Muscle of leg (tissue), 11 donors: Measurements from ENCODE around the gene DGKK. TPM values are rescaled to one million over a fixed set of nuclear protein-coding genes. Genes with fewer than 3 reads are reported as not detected.

Source experiments
- DNase-seq: peaks from one replicate; pipeline ENCODE4 v3.0.0; 2013
- H3K27ac ChIP-seq: one replicate; pipeline ENCODE4 v1.5.1; 2013; ENCODE audit warnings: mild to moderate bottlenecking, low read length, control low read depth
- H3K27me3 ChIP-seq: one replicate; pipeline ENCODE4 v1.6.1; 2013; ENCODE audit warnings: low read length; ENCODE audit not compliant: control insufficient read depth, insufficient read depth
- H3K36me3 ChIP-seq: one replicate; pipeline ENCODE4 v1.6.1; 2013; ENCODE audit warnings: low read length; ENCODE audit not compliant: control insufficient read depth, insufficient read depth
- H3K4me1 ChIP-seq: one replicate; pipeline ENCODE4 v1.6.1; 2013; ENCODE audit warnings: low read length; ENCODE audit not compliant: control insufficient read depth, insufficient read depth
- H3K4me3 ChIP-seq: one replicate; pipeline ENCODE4 v1.5.1; 2013; ENCODE audit warnings: low read length, control low read depth
- H3K9me3 ChIP-seq: replicated peaks from 2 replicates; pipeline ENCODE4 v1.6.1; 2013; ENCODE audit warnings: low read depth, low read length; ENCODE audit not compliant: control insufficient read depth
- WGBS: methylation state at CpG from one replicate; pipeline ENCODE4 v1.1.5; 2013; ENCODE audit warnings: missing lambda C conversion rate; ENCODE audit not compliant: insufficient coverage; 5-methylcytosine and 5-hydroxymethylcytosine counted together
- polyA plus RNA-seq, 8 donors: library from polyadenylated mRNA; unstranded; fragments of 120-200 nt; gene quantifications; one replicate each; pipeline versions ENCODE4 v1.2.1 to v1.2.3, GENCODE V29; 2013; ENCODE audit warnings: inconsistent platforms in 1 of 8, low replicate concordance in 1 of 8; ENCODE audit not compliant: insufficient read length in 8 of 8, insufficient read depth in 1 of 8
- total RNA-seq: library from RNA; stranded (reverse); fragments of 120-200 nt; gene quantifications from one replicate; pipeline ENCODE4 v1.2.4, GENCODE V29; 2013

The DGKK gene
- total and polyA plus RNA-seq, 9 donors = 0.01 to 0.03 TPM; not detected in 7

DNA sequence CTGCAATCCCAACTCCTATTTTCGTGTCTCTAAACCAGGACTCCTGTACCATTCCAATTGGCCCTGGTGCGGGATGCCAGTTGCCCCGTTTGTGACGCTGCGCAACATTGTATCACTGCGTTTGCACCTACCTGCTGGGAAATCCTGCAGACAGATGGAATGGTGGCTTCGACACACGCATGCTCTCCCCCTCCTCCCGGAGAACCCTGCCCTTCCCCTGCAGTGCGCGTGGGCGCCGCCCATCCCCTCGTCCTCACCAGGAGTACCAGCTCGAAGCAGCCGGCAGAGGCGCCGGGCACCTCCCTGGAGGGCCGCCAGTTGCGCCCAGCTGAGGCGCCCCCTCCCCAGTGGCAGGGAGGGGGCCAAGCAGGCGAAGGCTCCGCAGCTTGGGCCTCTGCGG, 1.4 kb downstream of the DGKK start:
- DNase-seq = no peak
- Histone ChIP-seq H3K4me3 (no peak overlapping the region), H3K27ac (no peak overlapping the region), H3K36me3 (no peaks in the 10 kb centered on the region), H3K9me3 (no peaks in the 10 kb centered on the region), H3K4me1 (peaks cover 13% of the 10 kb centered on the region), H3K27me3 (peaks cover 68% of the 10 kb centered on the region)
- 19% methylated on average over 24 of the region's 24 CpGs for WGBS

GRCh38 chrX:50459615-50460014, 11.0 kb downstream of the DGKK start:
- no CpG with 5 or more reads among the region's 1 CpG for WGBS
- no peak overlapping the region for H3K4me3 ChIP-seq
- no peaks in the 10 kb centered on the region for H3K9me3 ChIP-seq
- H3K27ac ChIP-seq = no peak overlapping the region
- no peaks in the 10 kb centered on the region for H3K4me1 ChIP-seq
- no peaks in the 10 kb centered on the region for H3K36me3 ChIP-seq
- H3K27me3 ChIP-seq = peaks cover 19% of the 10 kb centered on the region
- DNase-seq = no peak

GRCh38 chrX:50458483-50458882, 12.1 kb downstream of the DGKK start:
- Histone ChIP-seq H3K4me3 (no peak overlapping the region), H3K27me3 (peaks cover 19% of the 10 kb centered on the region), H3K9me3 (no peaks in the 10 kb centered on the region), H3K4me1 (no peaks in the 10 kb centered on the region), H3K36me3 (no peaks in the 10 kb centered on the region), H3K27ac (no peak overlapping the region)
- no peak for DNase-seq
- WGBS = no CpG with 5 or more reads among the region's 3 CpGs

DNA sequence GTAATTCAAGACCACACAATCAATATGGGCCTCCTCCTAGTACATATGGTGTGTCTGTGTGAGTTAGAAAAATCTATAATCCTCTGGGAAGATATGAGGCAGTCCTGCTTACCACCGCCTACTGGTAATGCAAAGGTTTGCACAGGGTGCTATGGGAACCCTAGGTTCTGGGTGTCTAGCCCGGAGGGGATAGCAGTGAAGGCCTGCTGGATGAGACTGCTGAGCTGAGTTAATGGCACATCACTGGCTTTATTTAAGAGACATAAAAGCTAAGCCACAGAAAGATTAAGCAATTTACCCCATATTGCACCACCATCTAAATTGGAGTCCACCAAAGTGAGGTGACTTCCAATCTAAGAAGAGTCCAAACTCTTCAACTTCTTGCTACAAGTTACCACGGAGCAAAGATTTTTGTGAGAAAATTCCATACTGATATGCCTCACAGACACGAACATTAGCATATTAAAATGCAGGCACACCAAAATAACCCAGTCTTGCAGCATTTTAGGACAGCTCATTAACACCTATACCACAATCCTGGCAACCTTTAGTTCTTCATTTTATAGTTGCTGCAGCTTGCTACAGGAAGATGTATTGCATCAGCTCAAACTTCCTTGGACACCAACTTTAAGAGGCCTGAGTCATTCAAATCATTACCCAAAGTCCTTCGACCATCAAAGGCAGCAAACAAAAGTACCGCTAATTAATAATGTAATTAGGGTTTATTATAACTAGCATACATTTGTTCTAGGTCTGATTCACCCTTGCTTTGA, 13.7 kb downstream of the DGKK start:
- Histone ChIP-seq H3K4me1 (no peaks in the 10 kb centered on the region), H3K4me3 (no peak overlapping the region), H3K27me3 (peaks cover 12% of the 10 kb centered on the region), H3K27ac (no peak overlapping the region), H3K9me3 (no peaks in the 10 kb centered on the region), H3K36me3 (no peaks in the 10 kb centered on the region)
- DNase-seq = no peak
- 90% methylated on average over 2 of the region's 6 CpGs for WGBS

- no peaks in the 10 kb centered on the region for H3K36me3 ChIP-seq
- H3K27me3 ChIP-seq = peaks cover 12% of the 10 kb centered on the region
- no peak overlapping the region for H3K4me3 ChIP-seq
- no peak for DNase-seq
- no peaks in the 10 kb centered on the region for H3K9me3 ChIP-seq
- H3K27ac ChIP-seq = no peak overlapping the region
- no peaks in the 10 kb centered on the region for H3K4me1 ChIP-seq
Measured at GRCh38 chrX:50452782-50453181, 17.8 kb downstream of the DGKK start.

- Histone ChIP-seq H3K4me1 (no peaks in the 10 kb centered on the region), H3K9me3 (no peaks in the 10 kb centered on the region), H3K36me3 (no peaks in the 10 kb centered on the region), H3K27ac (no peak overlapping the region), H3K27me3 (peaks cover 10% of the 10 kb centered on the region), H3K4me3 (no peak overlapping the region)
- no peak for DNase-seq
- WGBS = no CpG with 5 or more reads among the region's 1 CpG
Measured at GRCh38 chrX:50450324-50450723, 20.3 kb downstream of the DGKK start.

- WGBS = no CpG with 5 or more reads among the region's 2 CpGs
- Histone ChIP-seq H3K4me3 (no peak overlapping the region), H3K36me3 (no peaks in the 10 kb centered on the region), H3K4me1 (no peaks in the 10 kb centered on the region), H3K27ac (no peak overlapping the region), H3K9me3 (no peaks in the 10 kb centered on the region), H3K27me3 (peaks cover 8% of the 10 kb centered on the region)
- DNase-seq = no peak
Measured at GRCh38 chrX:50448565-50448964, 22.1 kb downstream of the DGKK start.

GRCh38 chrX:50447535-50447934, 23.1 kb downstream of the DGKK start:
- H3K27me3 ChIP-seq = peaks cover 11% of the 10 kb centered on the region
- no CpG with 5 or more reads among the region's 3 CpGs for WGBS

DNA sequence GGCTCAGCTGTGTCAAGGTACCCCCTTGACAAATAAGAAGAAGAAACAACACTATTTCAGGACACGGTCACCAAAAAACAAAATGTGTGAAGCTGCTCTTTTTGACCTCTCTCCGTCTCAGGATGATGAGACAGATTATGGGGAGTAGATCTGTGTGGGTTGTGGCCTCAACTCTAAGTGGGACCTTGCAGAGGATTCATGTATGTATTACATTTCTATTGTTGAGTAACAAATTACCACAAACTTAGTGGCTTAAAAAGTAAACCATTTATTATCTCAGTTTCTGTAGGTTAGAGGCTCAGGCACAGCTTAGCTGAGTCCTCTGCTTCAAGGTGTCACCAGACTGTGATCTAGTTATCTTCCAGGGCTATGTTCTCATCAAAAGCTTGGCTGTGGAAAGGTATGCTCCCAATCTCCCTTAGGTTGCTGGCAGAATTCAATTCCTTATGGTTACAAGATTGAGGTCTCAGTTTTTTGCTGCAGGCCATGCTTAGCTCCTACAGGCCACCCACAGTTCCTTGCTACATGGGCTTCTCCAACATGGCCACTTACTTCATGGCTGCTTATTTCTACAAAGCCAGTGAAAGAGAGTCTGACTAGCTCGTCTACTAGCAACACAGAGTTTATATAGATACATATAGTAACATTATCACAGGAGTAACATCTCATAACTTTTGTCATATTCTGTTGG, 28.1 kb downstream of the DGKK start:
- H3K4me3 ChIP-seq = no peak overlapping the region
- no peak for DNase-seq
- no CpG with 5 or more reads among the region's 3 CpGs for whole genome bisulfite sequencing
- H3K9me3 ChIP-seq = no peaks in the 10 kb centered on the region
- no peaks in the 10 kb centered on the region for H3K36me3 ChIP-seq
- no peak overlapping the region for H3K27ac ChIP-seq
- H3K4me1 ChIP-seq = no peaks in the 10 kb centered on the region
- peaks cover 7% of the 10 kb centered on the region for H3K27me3 ChIP-seq

More at GRCh38 chrX:50447535-50447934, 23.1 kb downstream of the DGKK start:
- Histone ChIP-seq H3K4me1 (no peaks in the 10 kb centered on the region), H3K4me3 (no peak overlapping the region), H3K36me3 (no peaks in the 10 kb centered on the region), H3K27ac (no peak overlapping the region), H3K9me3 (no peaks in the 10 kb centered on the region)
- no peak for DNase-seq

DNA sequence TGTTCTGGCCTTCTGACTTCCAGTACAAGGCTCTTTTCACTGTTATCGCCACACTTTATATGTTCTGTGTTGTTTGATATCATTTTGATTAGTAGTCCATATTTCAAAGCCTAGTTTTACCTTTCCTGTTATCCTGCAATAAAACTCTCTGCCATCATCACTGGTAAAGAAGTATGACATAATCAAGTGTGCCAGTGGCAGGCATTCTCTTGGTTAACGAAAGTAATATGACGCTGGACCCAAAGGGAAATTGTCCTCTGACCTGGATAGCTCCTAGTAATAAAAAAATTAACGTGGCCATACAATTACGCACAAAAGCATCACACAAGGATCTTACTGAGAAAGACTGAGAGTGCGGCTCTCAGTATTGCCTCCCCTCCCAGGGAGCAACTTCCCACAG, 33.8 kb downstream of the DGKK start:
- Histone ChIP-seq H3K36me3 (no peaks in the 10 kb centered on the region), H3K27ac (no peak overlapping the region), H3K4me1 (no peaks in the 10 kb centered on the region), H3K4me3 (no peak overlapping the region), H3K27me3 (peaks cover 26% of the 10 kb centered on the region), H3K9me3 (no peaks in the 10 kb centered on the region)
- DNase-seq = no peak
- 73% methylated on average over 5 of the region's 6 CpGs for WGBS
